Sigmoid colon (tissue), 4 donors: ENCODE data around the gene JMJD6.
"Not testable (repeated sequence)": the region's sequence is repeated elsewhere in the genome, so short reads cannot be mapped to it uniquely, and the experiment has no call there.

Source experiments
- CTCF ChIP-seq, 4 experiments: fragments of 450-650 bp in 3 of 4; fragments of 200-600 bp in 1 of 4; IDR thresholded peaks; one replicate each; pipeline ENCODE4 v1.5.1; 2016 to 2019; ENCODE audit warnings: antibody characterized with exemption in 4 of 4, mild to moderate bottlenecking in 3 of 4, moderate library complexity in 2 of 4
- EP300 ChIP-seq, 4 donors: sonication (generic); formaldehyde crosslinking; IDR thresholded peaks; one replicate each; pipeline ENCODE4 v1.6.1; 2017; ENCODE audit warnings: antibody characterized with exemption in 4 of 4
- POLR2A ChIP-seq, 2 donors: fragments of 450-650 bp; IDR thresholded peaks; one replicate each; pipeline ENCODE4 v1.6.1; 2016; ENCODE audit warnings: antibody characterized with exemption in 2 of 2, mild to moderate bottlenecking in 2 of 2, moderate library complexity in 2 of 2
- POLR2AphosphoS5 ChIP-seq, 4 donors: sonication (generic); formaldehyde crosslinking; IDR thresholded peaks; one replicate each; pipeline ENCODE4 v1.6.1; 2017; ENCODE audit warnings: antibody characterized with exemption in 4 of 4

GRCh38 chr17:76745785-76746184 lies 19.4 kb upstream of the JMJD6 start:
- not testable (repeated sequence) for TF ChIP-seq CTCF, POLR2A, EP300, POLR2AphosphoS5 (IDR thresholded peaks at IDR 0.05)
